GM21390 (cell line): ENCODE results near the gene CTCFL.
"Not testable (repeated sequence)": the region's sequence is repeated elsewhere in the genome, so short reads cannot be mapped to it uniquely, and the experiment has no call there.

Experiments used
- ATAC-seq: cut with Tn5 transposase; IDR thresholded peaks from one replicate; pipeline ENCODE4 v1.9.1; 2021; ENCODE audit not compliant: unreplicated experiment

The CTCFL gene

DNA sequence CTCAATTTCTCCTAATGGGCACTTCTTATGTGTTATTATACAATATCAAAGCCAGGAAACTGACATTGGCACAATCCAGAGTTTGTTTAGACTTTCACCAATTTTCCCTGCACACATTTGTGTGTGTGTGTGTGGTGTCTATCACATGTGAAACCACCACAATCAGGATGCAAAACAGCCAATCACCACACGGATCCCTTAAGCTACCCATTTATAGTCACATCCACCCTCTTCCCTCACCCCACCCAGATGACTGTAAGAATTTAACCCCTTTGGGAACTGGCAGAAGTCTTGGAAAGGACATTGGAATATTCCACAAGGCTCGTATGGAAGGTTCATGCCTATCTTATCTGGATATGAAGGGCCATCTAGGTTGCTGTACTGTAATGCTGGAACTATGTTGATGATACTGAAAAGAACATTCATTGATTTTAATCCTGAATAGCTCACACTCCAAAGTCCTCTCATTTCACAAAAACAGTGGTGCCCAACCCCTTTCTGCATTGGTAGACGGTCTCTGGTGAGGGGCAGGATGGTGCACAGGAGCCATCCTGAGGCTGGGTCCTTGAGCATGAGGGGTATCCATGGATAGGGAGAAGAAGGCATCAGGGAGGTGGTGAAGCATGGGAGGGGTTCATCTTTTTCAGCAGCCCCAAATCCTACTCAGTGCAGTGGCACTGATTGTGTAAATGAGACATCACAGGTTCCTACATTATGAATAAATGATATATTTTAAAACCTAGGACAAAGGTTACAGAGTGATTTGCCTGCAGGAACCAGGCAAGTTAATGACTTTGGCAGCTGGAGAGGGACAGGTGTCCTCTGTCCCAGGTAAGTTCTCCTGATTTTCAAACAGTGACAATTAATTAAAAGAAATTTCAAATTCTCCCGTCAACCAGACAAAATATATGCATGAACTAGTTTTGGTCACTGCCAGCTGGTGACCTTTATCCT lies 12.1 kb upstream of the CTCFL start:
- ATAC-seq: no peak

DNA sequence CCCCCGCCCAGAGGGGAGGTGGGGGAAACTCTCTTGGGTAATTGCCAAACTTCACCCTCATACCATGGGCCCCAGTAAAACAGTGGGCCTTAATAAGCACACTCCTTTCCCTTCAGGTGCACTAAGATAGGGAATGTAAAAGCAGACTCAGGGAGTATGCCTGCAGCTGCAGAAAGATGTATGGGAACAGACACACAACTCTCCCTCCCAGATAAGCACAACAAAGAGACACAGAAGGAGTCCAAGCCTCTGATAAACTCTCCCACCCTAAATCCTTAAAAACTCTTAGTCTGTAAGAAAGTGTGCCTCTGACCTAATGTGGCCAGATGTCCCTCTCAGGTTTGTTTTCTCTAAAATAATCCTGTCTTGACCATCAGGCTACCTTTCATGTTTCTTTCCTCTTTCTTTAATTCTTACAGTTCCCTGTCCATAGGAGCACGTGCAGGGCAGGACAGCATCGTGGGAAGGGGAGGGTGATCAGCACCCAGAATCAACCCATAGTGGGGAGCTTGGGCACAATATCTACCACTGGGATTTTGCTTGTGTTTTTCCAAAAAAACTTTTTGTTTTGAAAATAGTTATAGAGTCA lies 11.3 kb upstream of the CTCFL start:
- no peak for ATAC-seq

DNA sequence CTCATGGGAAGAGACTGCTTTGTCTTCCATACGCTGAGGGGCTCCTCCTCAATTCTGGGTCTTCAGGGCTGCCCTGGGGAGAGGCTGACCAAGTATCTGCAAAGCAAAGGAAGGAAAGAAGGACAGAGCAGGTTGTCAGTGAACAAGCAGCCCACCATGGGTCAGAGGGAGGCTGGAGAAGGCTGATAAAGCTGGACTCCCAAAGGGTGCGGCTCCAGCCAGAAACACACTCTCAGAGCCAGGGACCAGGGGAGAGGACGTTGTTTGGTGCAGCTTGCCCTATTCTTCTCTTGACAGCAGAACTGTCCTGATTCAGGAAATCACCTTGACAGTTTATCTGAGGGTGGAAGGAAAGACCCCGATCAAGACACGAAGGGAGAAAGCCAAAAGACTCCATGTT lies 10.4 kb upstream of the CTCFL start:
- ATAC-seq: no peak

DNA sequence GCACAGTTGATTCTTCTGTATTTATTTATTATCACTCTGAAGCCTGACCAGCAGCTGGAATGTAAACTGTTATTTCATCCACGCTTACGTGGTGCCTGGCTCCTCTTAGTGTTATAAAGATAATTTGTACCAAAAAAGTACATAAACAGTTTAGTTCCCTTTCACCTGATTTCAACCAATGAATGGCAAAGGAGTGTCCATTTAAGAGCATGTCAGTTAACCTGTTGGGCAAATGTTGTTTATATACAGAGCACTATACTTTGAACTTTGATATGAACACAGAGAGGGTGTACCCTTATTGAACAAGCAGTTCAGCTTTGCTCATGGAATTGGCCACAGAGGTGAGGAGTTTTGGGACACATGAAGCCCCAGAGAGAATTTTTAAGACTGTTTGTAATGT lies 7.2 kb upstream of the CTCFL start:
- no peak for ATAC-seq

DNA sequence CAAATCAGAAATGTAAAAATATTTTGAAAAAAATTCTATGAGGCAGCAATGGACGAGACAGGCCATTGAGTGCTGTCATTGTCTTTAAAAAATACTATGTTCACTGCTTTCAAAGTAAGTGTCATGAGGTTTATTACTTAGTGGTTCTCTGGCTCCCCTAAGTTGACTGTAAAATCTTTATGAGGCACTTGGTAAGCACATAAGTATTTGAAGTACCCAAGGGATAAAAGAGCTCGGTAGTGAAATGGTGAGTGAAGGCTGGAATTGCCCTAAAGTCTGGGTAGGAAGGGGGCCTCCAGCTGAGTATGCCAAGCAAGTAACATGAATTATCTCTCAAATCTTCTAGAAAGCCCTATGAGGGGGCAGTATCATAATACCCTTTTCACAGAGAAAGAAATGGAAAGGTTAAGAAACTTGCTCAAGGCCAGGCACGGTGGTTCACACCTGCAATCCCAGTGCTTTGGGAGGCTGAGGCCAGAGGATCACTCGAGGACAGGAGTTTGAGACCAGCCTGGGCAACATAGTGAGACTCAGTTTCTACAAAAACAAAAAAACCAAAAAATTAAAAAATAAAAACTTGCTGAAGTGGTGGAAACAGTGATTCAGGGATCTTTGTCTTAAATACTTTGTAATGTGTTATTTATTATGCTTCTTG lies 5.5 kb upstream of the CTCFL start:
- no peak for ATAC-seq

DNA sequence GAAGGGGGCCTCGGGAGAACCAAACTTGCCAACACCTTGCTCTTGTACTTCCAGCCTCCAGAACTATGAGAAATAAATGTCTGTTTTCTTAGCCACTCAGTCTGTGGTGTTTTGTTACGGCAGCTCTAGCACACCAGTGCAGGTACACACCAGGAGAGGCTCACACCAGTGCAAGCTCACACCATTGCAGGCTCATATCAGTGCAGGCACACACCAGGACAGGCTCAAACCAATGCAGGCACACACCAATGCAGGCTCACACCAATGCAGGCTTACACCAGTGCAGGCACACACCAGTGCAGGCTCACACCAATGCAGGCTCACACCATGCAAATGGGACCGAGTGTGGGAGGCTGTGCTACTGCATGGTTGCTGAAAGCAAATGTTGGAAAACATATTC lies 4.9 kb upstream of the CTCFL start:
- no peak for ATAC-seq

DNA sequence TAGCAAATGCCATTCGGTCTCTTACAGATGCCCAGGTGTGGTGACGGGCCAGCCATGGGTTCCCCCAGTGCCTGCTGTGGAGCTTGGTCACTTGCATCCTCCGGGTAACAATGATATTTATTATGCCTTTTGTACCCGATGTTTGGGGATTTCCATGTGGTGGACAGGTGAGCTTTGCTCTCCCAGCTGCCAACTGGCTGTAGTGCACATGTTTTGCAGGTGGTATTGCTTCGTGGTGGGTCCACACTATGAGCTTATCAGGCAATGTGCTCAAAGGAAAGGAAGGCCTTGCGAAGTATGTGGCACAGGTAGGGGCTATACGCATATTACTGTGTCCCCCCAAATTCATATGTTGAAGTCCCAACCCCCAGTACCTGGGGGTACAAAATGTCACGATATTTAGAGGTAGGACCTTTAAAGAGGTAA lies 4.2 kb upstream of the CTCFL start:
- ATAC-seq: no peak

DNA sequence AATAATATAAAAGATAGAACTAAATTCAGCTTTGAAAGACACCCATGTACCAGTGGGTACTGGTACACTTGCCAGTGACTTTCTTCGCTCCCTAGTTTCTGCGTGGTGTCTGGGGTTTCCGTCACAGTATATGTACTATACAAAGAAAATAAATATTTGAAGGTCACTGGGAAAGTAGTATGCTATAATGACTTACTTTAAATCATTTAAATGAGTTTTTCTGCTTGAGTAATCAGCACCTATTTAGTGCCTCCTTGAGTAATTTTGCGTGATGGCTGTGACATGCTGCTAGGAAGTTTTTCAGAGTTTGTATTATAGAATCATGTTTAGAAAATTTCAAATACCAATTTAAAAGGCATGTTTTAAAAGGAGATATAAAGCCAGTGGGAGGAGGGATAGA lies 3.2 kb upstream of the CTCFL start:
- no peak for ATAC-seq

DNA sequence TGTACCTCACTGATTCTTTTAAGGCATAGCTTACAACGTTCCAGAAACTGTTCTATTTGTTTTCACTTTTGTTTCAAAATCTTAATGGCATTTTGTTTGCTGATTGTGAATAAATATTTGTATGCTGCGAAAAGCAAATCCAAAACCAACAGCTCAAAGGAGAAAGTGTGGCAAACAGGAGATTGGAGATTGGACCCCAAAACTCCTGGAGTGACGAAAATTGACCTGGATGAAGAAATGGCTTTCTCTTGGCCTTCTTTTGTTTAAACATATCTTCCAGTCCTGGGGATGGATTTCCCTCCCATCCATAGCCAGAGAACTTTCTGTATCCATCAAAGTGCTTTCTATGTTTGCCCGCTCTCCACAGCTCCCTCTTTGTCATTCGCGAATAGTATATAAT lies 2.8 kb upstream of the CTCFL start:
- ATAC-seq: no peak

DNA sequence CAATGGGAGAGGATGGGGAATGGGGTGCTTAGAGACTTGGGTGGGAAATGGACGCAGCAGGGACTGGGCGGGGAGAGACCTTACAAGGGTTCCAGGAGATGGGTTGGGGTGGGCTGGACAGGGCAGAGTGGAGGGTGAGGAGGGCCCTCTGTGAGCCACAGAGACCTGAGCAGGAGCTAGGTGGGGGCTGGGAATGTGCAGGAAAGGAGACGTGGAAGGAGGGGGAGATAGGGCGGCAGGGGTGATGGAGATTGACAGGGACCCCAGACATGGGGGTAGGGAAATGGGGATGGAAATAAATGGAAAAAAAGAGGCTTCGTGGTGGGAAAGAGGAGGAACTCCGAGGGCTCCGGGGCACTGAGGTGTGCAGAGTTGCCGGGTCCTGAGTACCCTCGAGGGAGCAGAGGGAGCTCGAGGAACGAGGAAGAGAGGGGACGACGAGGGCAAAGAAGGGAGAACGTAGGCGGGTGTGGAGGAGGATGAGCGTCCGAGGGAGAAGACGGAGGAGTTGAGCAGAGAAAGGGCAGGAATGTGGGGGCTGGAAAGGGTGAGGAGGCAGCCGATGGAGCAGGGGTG lies 2.0 kb upstream of the CTCFL start:
- no peak for ATAC-seq

DNA sequence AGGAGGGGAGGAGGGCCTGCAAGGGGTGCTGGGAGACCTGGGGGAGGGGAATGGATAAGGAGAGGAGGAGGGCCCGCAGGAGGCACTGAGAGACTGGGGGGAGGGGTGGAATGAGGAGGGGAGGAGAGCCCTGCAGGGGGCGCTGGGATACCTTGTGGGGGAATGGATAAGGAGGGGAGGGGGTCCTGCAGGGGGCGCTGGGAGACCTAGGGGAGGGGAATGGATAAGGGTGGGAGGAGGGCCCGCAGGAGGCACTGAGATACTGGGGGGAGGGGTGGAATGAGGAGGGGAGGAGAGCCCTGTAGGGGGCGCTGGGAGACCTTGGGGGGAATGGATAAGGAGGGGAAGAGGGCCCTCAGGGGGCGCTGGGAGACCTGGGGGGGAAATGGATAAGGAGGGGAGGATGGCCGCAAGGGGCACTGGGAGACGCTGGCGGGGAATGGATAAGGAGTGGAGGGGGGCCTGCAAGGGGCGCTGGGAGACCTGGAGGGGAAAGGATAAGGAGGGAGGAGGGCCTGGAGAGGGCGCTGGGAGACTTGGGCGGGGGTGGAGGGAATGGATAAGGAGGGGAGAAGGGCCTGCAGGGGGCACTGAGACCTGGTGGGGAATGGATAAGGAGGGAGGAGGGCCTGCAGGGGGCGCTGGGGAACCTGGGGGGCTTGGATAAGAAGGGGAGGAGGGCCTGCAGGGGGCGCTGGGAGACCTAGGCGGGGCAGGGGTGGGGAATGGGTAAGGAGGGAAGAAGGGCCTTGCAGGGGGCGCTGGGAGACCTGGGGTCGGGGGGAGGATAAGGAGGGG lies 1.3 kb upstream of the CTCFL start:
- ATAC-seq: no peak

DNA sequence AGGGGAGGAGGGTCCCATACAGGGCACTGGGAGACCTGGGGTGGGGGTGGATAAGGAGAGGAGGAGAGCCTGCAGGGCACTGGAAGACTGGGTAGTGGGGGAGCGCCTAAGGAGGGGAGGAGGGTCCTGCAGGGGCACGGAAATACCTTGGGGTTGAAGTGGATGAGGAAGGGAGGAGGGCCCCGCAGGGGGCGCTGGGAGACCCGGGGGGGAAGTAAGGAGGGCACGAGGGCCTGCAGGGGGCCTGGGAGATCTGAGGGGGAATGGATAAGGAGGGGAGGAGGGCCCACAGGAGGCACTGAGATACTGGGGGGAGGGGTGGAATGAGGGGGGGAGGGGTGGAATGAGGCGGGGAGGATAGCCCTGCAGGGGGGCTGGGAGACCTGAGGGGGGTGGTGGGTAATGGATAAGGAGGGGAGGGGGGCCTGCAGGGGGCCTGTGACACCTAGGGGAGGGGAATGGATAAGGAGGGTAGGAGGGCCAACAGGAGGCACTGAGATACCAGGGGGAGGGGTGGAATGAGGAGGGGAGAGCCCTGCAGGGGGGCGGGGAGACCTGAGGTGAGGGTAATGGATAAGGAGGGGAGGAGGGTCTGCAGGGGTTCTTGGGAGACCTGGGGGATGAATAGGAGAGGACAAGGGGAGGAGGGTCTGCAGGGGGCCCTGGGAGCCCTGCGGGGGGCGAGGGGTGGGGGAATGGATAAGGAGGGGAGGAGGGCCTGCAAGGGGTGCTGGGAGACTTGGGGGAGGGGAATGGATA lies 567 bp upstream of the CTCFL start:
- ATAC-seq: no peak

DNA sequence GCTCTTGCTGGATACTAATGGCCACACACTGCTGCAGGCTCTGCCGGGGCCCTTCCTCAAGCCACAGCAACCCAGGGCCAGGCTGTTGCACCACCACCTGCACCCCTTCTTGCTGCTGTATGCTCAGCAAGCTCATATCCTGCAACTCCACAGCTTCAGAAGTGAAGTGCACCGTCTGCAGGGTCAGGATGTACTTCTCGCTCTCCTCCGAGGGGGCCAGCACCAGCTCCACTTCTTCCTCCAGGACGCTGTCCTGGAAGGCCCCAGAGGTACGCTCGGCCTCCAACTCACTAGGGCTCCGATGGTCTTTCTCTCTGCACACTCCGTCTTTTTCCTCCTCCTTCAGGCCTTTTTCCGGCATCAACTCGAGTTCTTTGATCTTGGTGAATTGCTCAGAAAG lies 1.2 kb downstream of the CTCFL start:
- ATAC-seq: no peak

DNA sequence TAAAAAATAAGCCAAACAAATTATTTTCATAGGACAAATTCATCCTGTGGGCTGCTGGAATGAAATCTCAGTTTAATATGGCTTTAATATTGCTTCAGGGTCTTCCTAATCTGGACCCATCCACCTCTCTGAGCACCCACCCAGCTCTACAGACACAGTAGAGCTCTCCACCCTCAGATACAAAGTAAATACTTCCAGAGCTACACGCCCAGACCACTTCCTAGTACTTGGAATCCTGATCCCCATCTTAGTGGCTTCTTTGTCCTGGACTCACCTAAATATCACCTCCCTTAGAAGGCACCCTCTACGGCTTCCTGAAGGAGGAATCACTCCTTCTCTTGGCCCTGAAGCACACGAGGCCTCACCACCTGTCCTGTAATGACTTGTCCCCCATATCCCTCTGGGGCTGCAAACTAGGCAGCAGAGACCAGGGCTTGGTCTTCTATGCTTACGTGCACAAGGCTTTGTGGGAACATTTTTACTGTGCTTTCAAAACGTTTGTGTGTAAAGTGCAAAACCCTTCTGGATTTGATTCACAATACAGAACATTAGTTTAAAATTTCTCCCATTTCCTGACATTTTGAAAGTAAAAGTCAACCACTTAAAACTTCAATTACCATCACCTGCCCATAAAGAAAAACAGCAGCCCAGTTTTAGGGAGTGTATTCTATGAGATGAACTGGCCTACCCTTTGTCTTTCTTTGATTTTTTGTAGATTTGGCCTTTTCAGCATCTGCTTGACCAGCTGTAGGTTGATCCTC lies 2.4 kb downstream of the CTCFL start:
- ATAC-seq: no peak

DNA sequence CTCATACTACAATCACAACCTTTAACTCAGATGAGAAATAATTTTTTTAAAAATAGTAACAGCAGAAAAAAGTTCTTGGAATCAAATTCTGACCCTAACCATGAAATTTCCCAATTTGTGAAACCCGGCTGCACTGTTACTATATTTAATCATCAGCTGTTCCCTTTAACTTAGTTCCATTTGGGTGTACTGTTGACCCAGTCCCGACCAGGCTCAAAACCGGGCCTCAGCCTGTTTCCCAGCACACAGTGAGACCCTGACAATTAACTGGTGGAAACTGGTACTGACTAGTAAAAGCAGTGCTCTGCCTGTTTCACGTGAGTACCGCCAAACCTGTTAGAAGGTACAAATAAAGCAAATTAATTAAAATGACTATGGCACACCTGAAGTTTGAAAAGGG lies 7.0 kb downstream of the CTCFL start:
- ATAC-seq: no peak

DNA sequence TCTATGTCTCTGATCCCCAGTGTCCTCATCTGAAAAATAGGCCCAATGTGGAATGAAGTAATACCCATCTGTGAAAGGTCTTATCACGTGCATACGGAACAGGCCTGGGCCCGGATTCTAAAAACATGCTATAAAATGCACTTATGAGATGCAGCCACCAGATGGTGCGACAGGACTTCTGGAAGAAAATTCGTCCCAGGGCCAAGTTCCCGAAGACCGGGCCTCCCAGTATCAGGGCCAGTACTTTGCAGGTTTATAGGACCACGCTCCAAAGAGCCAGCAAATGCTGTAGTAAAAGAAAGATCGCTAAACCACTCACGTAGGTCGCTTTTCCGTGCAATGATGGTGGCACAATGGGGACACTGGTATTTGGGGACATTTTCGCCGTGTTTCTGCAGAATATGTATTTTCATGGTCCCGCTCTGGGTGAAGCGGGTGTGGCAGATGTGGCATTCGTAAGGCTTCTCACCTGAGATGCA lies 10.6 kb downstream of the CTCFL start:
- ATAC-seq: no peak

DNA sequence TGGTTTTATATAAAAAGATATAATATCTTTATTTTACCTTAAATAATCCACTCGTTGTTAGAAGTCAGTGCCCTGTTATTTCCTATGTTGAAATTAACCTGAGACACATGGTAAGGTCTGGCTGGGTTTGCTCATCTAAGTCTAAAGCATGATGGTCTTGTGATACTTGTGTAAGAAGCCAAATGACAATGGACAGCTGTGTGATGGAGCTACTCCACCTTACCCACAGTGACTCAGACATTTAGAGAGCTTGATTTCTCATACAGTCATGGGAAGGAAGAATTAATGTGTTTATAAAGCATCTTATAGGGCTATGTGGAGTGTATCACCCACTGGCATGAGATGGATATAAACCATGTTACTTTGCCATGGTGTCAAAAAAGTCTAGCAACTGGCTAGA lies 11.7 kb downstream of the CTCFL start:
- no peak for ATAC-seq

DNA sequence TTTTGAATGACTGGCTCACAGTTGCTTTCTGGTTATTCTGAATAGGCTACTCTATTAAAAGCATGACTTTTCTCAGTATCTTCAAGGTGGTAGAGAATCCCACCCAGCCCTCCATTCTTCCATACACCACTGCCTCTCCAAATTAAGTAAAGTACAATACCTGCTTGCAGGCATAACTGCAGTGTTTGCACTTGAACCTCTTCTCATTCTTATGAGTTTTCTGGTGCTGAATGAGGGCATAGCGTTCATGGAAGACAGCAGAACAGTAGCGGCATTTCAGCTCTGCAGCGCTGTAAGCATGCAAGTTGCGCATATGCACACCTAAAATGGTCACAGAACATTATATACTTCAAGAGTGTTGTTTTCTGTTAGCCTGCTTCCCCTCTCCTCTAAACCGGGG lies 12.5 kb downstream of the CTCFL start:
- ATAC-seq: no peak

DNA sequence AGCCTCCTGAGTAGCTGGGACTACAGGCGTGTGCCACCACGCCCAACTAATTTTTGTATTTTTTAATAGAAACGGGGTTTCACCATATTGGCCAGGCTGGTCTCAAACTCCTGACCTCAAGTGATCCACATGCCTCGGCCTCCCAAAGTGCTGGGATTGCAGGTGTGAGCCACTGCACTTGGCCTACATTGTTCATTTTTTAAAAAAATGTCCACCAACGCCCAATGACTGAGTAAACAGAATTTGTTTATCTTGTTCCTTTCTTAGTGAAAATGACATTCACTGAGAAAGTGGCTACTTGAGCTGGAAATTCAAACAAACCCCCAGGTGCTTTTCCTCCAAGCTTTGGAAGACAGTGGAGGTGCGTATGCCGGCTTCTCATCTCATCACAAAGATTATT lies 13.2 kb downstream of the CTCFL start:
- ATAC-seq: not testable (repeated sequence)
